Panc1 (cell line): ENCODE results near the gene EPHA6. TPM values are rescaled to one million over a fixed set of nuclear protein-coding genes. Genes with fewer than 3 reads are reported as not detected.

ENCODE experiments used
- ATAC-seq: fragments of 200-7000 bp; cut with Tn5 transposase; 2 replicates; pipeline ENCODE4 v1.9.1; 2020; ENCODE audit warnings: mild to moderate bottlenecking, moderate library complexity
- BruUV-seq: library from RNA; stranded (reverse); fragments of 400-500 nt; replicated peaks from 2 replicates; lab custom pipeline; 2021; lab: Mats Ljungman, UMichigan
- CTCF ChIA-PET: fragments of 300-600 bp; sonication (Branson Sonifier 250); formaldehyde crosslinking; loops from one replicate; lab custom pipeline; 2022; ENCODE audit warnings: antibody characterized with exemption; lab: Charles Lee
- POLR2A ChIA-PET: fragments of 300-600 bp; sonication (Branson Sonifier 250); formaldehyde crosslinking; loops from one replicate; lab custom pipeline; 2022; ENCODE audit warnings: antibody characterized with exemption; lab: Charles Lee
- DNase-seq: peaks from one replicate; pipeline ENCODE4 v3.0.0-alpha.2; 2010; ENCODE audit warnings: low read depth, low spot score
- H3K27ac ChIP-seq: 2 replicates; pipeline ENCODE4 v1.5.1; 2011; ENCODE audit warnings: mild to moderate bottlenecking, low read length, inconsistent platforms
- H3K27me3 ChIP-seq: fragments of 200-500 bp; sonication (Bioruptor generic); 2 replicates; pipeline ENCODE4 v1.6.0; 2014; ENCODE audit warnings: low read length, inconsistent platforms; ENCODE audit not compliant: control insufficient read depth, insufficient read depth
- H3K36me3 ChIP-seq: fragments of 200-500 bp; sonication (Bioruptor generic); 2 replicates; pipeline ENCODE4 v1.5.1; 2014; ENCODE audit warnings: inconsistent platforms, mild to moderate bottlenecking, low read length, moderate library complexity; ENCODE audit not compliant: control insufficient read depth, insufficient read depth
- H3K4me1 ChIP-seq: 2 replicates; pipeline ENCODE4 v1.5.1; 2011; ENCODE audit warnings: inconsistent platforms, mild to moderate bottlenecking, low read length, moderate library complexity; ENCODE audit not compliant: control insufficient read depth, insufficient read depth
- H3K4me3 ChIP-seq, 2 experiments: 2 replicates each; pipeline ENCODE4 v1.5.1; 2011 to 2012; ENCODE audit warnings: low read depth in 2 of 2, low read length in 2 of 2, mild to moderate bottlenecking in 2 of 2, inconsistent platforms in 1 of 2, moderate library complexity in 1 of 2
- H3K9me3 ChIP-seq: fragments of 200-500 bp; sonication (Bioruptor generic); 2 replicates; pipeline ENCODE4 v1.5.1; 2014; ENCODE audit warnings: low read depth, mild to moderate bottlenecking, inconsistent platforms, low read length, moderate library complexity; ENCODE audit not compliant: control insufficient read depth, insufficient read depth
- POLR2AphosphoS5 ChIP-seq: IDR thresholded peaks from 2 replicates; pipeline ENCODE4 v1.6.1; 2012; ENCODE audit warnings: mild to moderate bottlenecking, low read depth, low read length, moderate library complexity
- SIN3A ChIP-seq: IDR thresholded peaks from 2 replicates; pipeline ENCODE4 v1.6.1; 2012; ENCODE audit warnings: low read depth, mild to moderate bottlenecking, low read length, moderate library complexity, borderline replicate concordance; ENCODE audit not compliant: insufficient read depth
- TCF7L2 ChIP-seq: IDR thresholded peaks from 2 replicates; pipeline ENCODE4 v1.6.1; 2011; ENCODE audit warnings: mild to moderate bottlenecking, low read depth, low read length, inconsistent platforms
- in situ Hi-C: cut with HindIII; loops from 2 replicates; pipeline ENCODE4 v1.10.0; 2016; ENCODE audit warnings: low sequenced_read_pairs, low pct_unique_long_range_greater_than_20kb
- intact Hi-C: fragments of 100-400 bp; cut with micrococcal nuclease; formaldehyde crosslinking; loops from one replicate; pipeline ENCODE4 v1.10.0; 2022; ENCODE audit not compliant: unreplicated experiment
- total RNA-seq: library from RNA; stranded (reverse); gene quantifications from one replicate; pipeline ENCODE4 v1.2.1, GENCODE V29; 2021; ENCODE audit not compliant: unreplicated experiment
- TF ChIP-seq, protein P1 (sequence below): fragments of 450-650 bp; IDR thresholded peaks from 2 replicates; pipeline ENCODE4 v1.5.1; 2017; ENCODE audit warnings: mild to moderate bottlenecking
- TF ChIP-seq, protein P2 (sequence below), 2 experiments: IDR thresholded peaks; 2 replicates each; pipeline ENCODE4 v1.6.1; 2011 to 2012; ENCODE audit warnings: low read depth in 2 of 2, control low read depth in 1 of 2, low read length in 1 of 2, mild to moderate bottlenecking in 1 of 2, moderate library complexity in 1 of 2; ENCODE audit not compliant: insufficient read depth in 1 of 2

EPHA6 gene
- total RNA-seq, 1 experiment from 2014 or later, result 0.57 TPM

DNA sequence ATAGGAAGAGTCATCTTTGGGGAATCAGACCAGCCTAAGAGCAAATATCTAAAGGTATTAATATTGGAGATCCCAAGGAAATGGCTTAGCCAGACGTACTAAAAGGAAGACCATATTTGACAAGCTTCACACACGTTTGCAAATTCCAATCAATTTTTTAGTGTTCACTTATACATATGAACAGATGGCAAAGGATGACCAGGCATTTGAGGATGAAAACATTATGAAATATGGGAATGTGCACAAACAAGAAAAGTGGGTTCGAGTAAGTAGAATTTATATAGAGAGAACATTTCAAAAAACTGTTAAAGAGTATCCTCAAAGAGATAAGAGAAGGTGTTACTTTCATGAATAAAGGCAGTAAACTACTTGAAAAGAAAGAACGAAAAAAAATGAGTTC is 981.6 kb downstream of the EPHA6 start:
- no peak for DNase-seq
- CTCF ChIA-PET, result no interaction called here
- Histone ChIP-seq H3K36me3 (no peaks in the 10 kb centered on the region), H3K4me1 (no peaks in the 10 kb centered on the region), H3K4me3 (no peak overlapping the region), H3K27ac (no peak overlapping the region), H3K9me3 (no peaks in the 10 kb centered on the region), H3K27me3 (no peaks in the 10 kb centered on the region)
- ATAC-seq, result no peak
- in situ Hi-C loops, result no loop called here
- BruUV-seq, result no TSS peak
- POLR2A ChIA-PET, result no interaction called here
- intact Hi-C loops, result loop anchor here (10.0 kb wide), 2 partner anchors 149 to 529 kb away; no protein-coding TSS in a partner anchor
- TF ChIP-seq TCF7L2 (no peak), POLR2AphosphoS5 (no peak), SIN3A (no peak)
- TF ChIP-seq, protein P1, sequence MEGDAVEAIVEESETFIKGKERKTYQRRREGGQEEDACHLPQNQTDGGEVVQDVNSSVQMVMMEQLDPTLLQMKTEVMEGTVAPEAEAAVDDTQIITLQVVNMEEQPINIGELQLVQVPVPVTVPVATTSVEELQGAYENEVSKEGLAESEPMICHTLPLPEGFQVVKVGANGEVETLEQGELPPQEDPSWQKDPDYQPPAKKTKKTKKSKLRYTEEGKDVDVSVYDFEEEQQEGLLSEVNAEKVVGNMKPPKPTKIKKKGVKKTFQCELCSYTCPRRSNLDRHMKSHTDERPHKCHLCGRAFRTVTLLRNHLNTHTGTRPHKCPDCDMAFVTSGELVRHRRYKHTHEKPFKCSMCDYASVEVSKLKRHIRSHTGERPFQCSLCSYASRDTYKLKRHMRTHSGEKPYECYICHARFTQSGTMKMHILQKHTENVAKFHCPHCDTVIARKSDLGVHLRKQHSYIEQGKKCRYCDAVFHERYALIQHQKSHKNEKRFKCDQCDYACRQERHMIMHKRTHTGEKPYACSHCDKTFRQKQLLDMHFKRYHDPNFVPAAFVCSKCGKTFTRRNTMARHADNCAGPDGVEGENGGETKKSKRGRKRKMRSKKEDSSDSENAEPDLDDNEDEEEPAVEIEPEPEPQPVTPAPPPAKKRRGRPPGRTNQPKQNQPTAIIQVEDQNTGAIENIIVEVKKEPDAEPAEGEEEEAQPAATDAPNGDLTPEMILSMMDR, result no peak
- TF ChIP-seq, protein P2, sequence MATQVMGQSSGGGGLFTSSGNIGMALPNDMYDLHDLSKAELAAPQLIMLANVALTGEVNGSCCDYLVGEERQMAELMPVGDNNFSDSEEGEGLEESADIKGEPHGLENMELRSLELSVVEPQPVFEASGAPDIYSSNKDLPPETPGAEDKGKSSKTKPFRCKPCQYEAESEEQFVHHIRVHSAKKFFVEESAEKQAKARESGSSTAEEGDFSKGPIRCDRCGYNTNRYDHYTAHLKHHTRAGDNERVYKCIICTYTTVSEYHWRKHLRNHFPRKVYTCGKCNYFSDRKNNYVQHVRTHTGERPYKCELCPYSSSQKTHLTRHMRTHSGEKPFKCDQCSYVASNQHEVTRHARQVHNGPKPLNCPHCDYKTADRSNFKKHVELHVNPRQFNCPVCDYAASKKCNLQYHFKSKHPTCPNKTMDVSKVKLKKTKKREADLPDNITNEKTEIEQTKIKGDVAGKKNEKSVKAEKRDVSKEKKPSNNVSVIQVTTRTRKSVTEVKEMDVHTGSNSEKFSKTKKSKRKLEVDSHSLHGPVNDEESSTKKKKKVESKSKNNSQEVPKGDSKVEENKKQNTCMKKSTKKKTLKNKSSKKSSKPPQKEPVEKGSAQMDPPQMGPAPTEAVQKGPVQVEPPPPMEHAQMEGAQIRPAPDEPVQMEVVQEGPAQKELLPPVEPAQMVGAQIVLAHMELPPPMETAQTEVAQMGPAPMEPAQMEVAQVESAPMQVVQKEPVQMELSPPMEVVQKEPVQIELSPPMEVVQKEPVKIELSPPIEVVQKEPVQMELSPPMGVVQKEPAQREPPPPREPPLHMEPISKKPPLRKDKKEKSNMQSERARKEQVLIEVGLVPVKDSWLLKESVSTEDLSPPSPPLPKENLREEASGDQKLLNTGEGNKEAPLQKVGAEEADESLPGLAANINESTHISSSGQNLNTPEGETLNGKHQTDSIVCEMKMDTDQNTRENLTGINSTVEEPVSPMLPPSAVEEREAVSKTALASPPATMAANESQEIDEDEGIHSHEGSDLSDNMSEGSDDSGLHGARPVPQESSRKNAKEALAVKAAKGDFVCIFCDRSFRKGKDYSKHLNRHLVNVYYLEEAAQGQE (IDR thresholded peaks at IDR 0.05; ENCODE audit: insufficient read depth in 1 of 2, low read depth in 2 of 2, low read length in 1 of 2), result no peak
